ENCODE data around the gene PPP6R3. TPM values are rescaled to one million over a fixed set of nuclear protein-coding genes. Genes with fewer than 3 reads are reported as not detected.
A peak's percentile ranks its signal among the peaks of the same experiment; 100 is the strongest.

The PPP6R3 gene
- total and polyA plus RNA-seq, 11 donors, result 23.2 to 93.8 (median 81.2) TPM

- H3K27me3 ChIP-seq, result peaks cover 0 to 47% (median 7%) of the 10 kb centered on the region in 9 donors
- no peak for TF ChIP-seq POLR2A (IDR thresholded peaks at IDR 0.05)
- TF ChIP-seq CTCF (IDR thresholded peaks at IDR 0.05), result no peak
- DNase-seq (no peak), ATAC-seq (peak in 2 of 4 donors; percentile 20 to 29)
- 53 to 62% (median 56%) methylated on average over 16 to 22 of the region's 22 CpGs for WGBS, 4 donors
- H3K27ac ChIP-seq, result no peak overlapping the region
- H3K4me3 ChIP-seq, result no peak overlapping the region
- H3K36me3 ChIP-seq, result no peaks in the 10 kb centered on the region
- peaks cover 0 to 27% (median 11%) of the 10 kb centered on the region in 12 donors for H3K9me3 ChIP-seq
- H3K4me1 ChIP-seq, result no peaks in the 10 kb centered on the region
- intact Hi-C loops (cut with DNase I), result no loop called here
Observed at GRCh38 chr11:68651208-68651984, 190.8 kb downstream of the PPP6R3 start.

GRCh38 chr11:68651985-68652682, 191.6 kb downstream of the PPP6R3 start:
- peaks cover 0 to 19% (median 6%) of the 10 kb centered on the region in 12 donors for H3K9me3 ChIP-seq
- DNase-seq, result no peak
- intact Hi-C loops (cut with DNase I), result no loop called here
- H3K36me3 ChIP-seq, result no peaks in the 10 kb centered on the region
- TF ChIP-seq CTCF (IDR thresholded peaks at IDR 0.05), result no peak
- TF ChIP-seq POLR2A (IDR thresholded peaks at IDR 0.05), result no peak
- no peak overlapping the region for H3K4me3 ChIP-seq
- H3K27ac ChIP-seq, result no peak overlapping the region
- H3K4me1 ChIP-seq, result no peaks in the 10 kb centered on the region
- 64 to 70% (median 68%) methylated on average over 7 to 16 of the region's 16 CpGs for WGBS, 4 donors
- ATAC-seq, result peak in 1 of 4 donors; percentile 11
- peaks cover 0 to 44% (median 7%) of the 10 kb centered on the region in 9 donors for H3K27me3 ChIP-seq

GRCh38 chr11:68652683-68653156, 192.2 kb downstream of the PPP6R3 start:
- TF ChIP-seq POLR2A (IDR thresholded peaks at IDR 0.05) (no peak), CTCF (IDR thresholded peaks at IDR 0.05) (no peak)
- DNase-seq (no peak), ATAC-seq (no peak)
- WGBS, 4 donors, result 72 to 90% (median 82%) methylated on average over 6 to 12 of the region's 12 CpGs
- no peak overlapping the region for H3K4me3 ChIP-seq
- no peaks in the 10 kb centered on the region for H3K4me1 ChIP-seq
- H3K9me3 ChIP-seq, result peaks cover 0 to 13% (median 3%) of the 10 kb centered on the region in 12 donors
- intact Hi-C loops (cut with DNase I), result no loop called here
- no peaks in the 10 kb centered on the region for H3K36me3 ChIP-seq
- no peak overlapping the region for H3K27ac ChIP-seq
- H3K27me3 ChIP-seq, result peaks cover 0 to 47% (median 7%) of the 10 kb centered on the region in 9 donors

All from heart left ventricle (tissue), 16 donors.